Adrenal gland (tissue), 12 donors: ENCODE results near the gene KCNK5. TPM values are rescaled to one million over a fixed set of nuclear protein-coding genes. Genes with fewer than 3 reads are reported as not detected.

Source experiments
- DNase-seq, 7 donors: peaks; one replicate each; pipeline ENCODE4 v3.0.0-alpha.2; 2019 to 2020
- H3K27ac ChIP-seq, 5 donors: fragments of 200-600 bp; sonication (generic) in 4 of 5; 1 replicate in 3 of 5; 2 replicates in 2 of 5; pipeline versions ENCODE4 v1.5.1 to v1.8.0; 2016 to 2020; ENCODE audit warnings: mild to moderate bottlenecking in 1 of 5
- H3K27me3 ChIP-seq: fragments of 200-600 bp; 2 replicates; pipeline ENCODE4 v1.8.0; 2021
- H3K36me3 ChIP-seq, 2 donors: fragments of 200-600 bp; replicated peaks in 1 of 2; 1 replicate in 1 of 2; 2 replicates in 1 of 2; pipeline versions ENCODE4 v1.5.1 to v1.8.0; 2018 to 2022
- H3K4me1 ChIP-seq, 2 donors: fragments of 200-600 bp; replicated peaks in 1 of 2; 1 replicate in 1 of 2; 2 replicates in 1 of 2; pipeline versions ENCODE4 v1.5.1 to v1.8.0; 2018 to 2021
- H3K4me3 ChIP-seq, 4 donors: fragments of 200-600 bp; sonication (generic) in 3 of 4; one replicate each; pipeline ENCODE4 v1.5.1; 2016 to 2018
- H3K9me3 ChIP-seq, 3 donors: fragments of 200-600 bp; sonication (generic) in 1 of 3; replicated peaks in 1 of 3; 1 replicate in 2 of 3; 2 replicates in 1 of 3; pipeline versions ENCODE4 v1.5.1 to v1.8.0; 2016 to 2021
- POLR2A ChIP-seq, 2 donors: fragments of 450-650 bp; IDR thresholded peaks; one replicate each; pipeline ENCODE4 v1.6.1; 2017; ENCODE audit warnings: antibody characterized with exemption in 2 of 2, mild to moderate bottlenecking in 2 of 2, moderate library complexity in 1 of 2
- WGBS, 4 donors: extraction: QIAGEN DNeasy Blood & Tissue Kit in 2 of 4; methylation state at CpG; one replicate each; pipeline versions ENCODE4 v1.1.5 to v1.1.7; 2013 to 2017; 5-methylcytosine and 5-hydroxymethylcytosine counted together
- intact Hi-C, 2 donors: fragments of 100-400 bp; cut with DNase I; formaldehyde crosslinking; loops; one replicate each; pipeline versions ENCODE4 v1.14.1 to v1.15.0; 2022 to 2023
- polyA plus RNA-seq, 3 donors: library from polyadenylated mRNA; stranded (reverse); fragments of 200-250 nt in 2 of 3; fragments of 350-450 nt in 1 of 3; fragmentation: Illumina TruSeq in 1 of 3; extraction: RNeasy Lipid Tissue Mini Kit (QIAGEN cat#74804) in 1 of 3; gene quantifications; one replicate each; pipeline ENCODE4 v1.2.3, GENCODE V29; 2013 to 2014
- total RNA-seq, 9 donors: library from RNA; depleted of rRNA in 4 of 9; stranded (reverse); fragments of >200 nt in 4 of 9; fragments of 120-200 nt in 1 of 9; fragmentation: NEBNext Ultra II Directional in 1 of 9; extraction: Animal tissue kit (Norgen Biotek cat#: 25700) in 1 of 9; gene quantifications; one replicate each; pipeline versions ENCODE4 v1.1.0 to v1.2.4, GENCODE V29; 2013 to 2023
- TF ChIP-seq, protein P1 (sequence below), 6 experiments: fragments of 450-650 bp in 4 of 6; fragments of 200-600 bp in 2 of 6; sonication (generic) in 1 of 6; IDR thresholded peaks; 1 replicate in 5 of 6; 2 replicates in 1 of 6; pipeline versions ENCODE4 v1.5.1 to v1.8.0; 2016 to 2021; ENCODE audit warnings: antibody characterized with exemption in 6 of 6, mild to moderate bottlenecking in 2 of 6, moderate library complexity in 1 of 6
- donor health status: healthy with polysubstance abuse.
- donor health status: Bipolar disorder and iron deficiency.
- donor health status: DM: yes; HTN: yes; CAD: no.
- donor health status: DM: no; HTN: no; CAD: no.
- donor health status: DM: no; HTN: no; CAD: no.
- donor health status: DM: yes; HTN: yes; CAD: no.

KCNK5 gene
- total and polyA plus RNA-seq, 12 donors = 0.26 to 57.1 (median 1.0) TPM

DNA sequence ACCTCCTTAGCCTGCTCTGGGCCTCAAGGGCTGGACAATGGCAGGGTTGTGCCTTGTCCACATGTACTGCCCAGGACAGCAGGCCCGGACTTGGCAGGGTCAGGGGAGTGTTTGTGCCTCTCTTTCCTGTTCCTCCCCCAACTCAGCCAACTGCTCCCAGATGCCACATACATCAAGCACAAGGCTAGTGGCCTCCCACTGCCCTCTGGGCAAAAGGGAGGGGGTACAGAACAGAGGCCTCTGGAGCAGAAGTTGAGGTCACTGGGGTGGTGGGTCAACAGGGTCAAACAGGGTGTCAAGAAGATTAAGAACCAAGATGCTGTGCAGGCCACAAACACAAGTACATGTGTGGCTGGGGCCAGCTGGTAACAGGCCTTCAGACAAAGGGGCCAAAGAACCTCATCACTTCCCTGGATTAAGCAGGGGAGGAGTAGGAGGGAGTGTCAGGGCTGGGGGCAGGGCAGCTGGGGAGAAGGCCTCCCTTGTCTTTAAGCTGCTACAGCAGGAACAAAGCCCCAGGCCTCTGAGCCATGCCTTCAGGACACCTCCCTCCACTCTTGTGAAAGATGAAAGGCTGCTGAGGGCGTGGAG is 36.0 kb downstream of the KCNK5 start:
- intact Hi-C loops = no loop called here
- H3K27ac ChIP-seq = no peak overlapping the region
- no peaks in the 10 kb centered on the region for H3K9me3 ChIP-seq
- 76 to 100% (median 91%) methylated on average over 1 to 2 of the region's 2 CpGs for WGBS, 4 donors
- no peaks in the 10 kb centered on the region for H3K36me3 ChIP-seq
- H3K27me3 ChIP-seq = no peaks in the 10 kb centered on the region
- DNase-seq = peak in 1 of 7 donors; percentile 54
- no peak overlapping the region for H3K4me3 ChIP-seq
- no peak for TF ChIP-seq POLR2A (IDR thresholded peaks at IDR 0.05)
- H3K4me1 ChIP-seq = no peaks in the 10 kb centered on the region

GRCh38 chr6:39192736-39193135 is 36.5 kb downstream of the KCNK5 start:
- TF ChIP-seq, protein P1, sequence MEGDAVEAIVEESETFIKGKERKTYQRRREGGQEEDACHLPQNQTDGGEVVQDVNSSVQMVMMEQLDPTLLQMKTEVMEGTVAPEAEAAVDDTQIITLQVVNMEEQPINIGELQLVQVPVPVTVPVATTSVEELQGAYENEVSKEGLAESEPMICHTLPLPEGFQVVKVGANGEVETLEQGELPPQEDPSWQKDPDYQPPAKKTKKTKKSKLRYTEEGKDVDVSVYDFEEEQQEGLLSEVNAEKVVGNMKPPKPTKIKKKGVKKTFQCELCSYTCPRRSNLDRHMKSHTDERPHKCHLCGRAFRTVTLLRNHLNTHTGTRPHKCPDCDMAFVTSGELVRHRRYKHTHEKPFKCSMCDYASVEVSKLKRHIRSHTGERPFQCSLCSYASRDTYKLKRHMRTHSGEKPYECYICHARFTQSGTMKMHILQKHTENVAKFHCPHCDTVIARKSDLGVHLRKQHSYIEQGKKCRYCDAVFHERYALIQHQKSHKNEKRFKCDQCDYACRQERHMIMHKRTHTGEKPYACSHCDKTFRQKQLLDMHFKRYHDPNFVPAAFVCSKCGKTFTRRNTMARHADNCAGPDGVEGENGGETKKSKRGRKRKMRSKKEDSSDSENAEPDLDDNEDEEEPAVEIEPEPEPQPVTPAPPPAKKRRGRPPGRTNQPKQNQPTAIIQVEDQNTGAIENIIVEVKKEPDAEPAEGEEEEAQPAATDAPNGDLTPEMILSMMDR (IDR thresholded peaks at IDR 0.05) = no peak
- no peak for TF ChIP-seq POLR2A (IDR thresholded peaks at IDR 0.05)
- no peak for DNase-seq
- intact Hi-C loops = no loop called here
- Histone ChIP-seq H3K4me1 (no peaks in the 10 kb centered on the region), H3K27me3 (no peaks in the 10 kb centered on the region), H3K9me3 (no peaks in the 10 kb centered on the region), H3K36me3 (no peaks in the 10 kb centered on the region), H3K27ac (no peak overlapping the region), H3K4me3 (no peak overlapping the region)
- WGBS, 4 donors = 73 to 84% (median 82%) methylated on average over 6 of the region's 6 CpGs

DNA sequence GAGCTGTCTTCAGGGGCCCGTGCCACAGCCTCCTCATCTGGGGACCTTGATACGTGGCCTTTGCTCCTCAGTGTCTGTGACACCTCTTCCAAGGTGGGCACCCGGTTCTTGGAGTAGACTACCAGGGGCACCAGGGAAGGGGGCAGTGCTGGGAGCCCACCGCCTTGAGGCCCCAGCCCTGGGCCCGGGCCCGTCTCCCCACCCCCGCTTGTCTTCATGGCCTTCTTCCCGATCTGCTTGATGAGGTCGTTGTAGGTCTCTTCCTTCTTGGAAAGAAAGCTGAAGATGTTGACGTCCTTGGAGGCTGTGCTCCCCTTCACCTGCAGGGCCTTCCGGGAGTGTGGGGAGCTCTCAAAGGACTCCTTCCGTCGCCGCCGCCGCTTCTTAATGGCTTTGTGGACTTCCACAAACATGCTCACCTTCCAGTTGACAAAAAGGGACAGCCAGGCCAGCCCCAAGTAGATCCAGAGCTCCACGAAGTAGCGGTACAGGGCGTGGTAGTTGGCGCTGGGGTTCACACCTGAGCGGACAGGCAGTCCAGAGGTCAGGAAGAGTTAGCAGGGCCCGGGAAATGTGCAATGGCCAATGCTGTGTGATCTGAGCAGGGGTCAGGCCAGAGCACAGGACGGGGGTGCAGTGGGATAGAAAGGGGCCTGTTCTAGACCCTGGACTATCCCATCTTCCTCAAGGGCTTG is 37.9 kb downstream of the KCNK5 start:
- Histone ChIP-seq H3K9me3 (no peaks in the 10 kb centered on the region), H3K27ac (no peak overlapping the region), H3K4me3 (no peak overlapping the region), H3K4me1 (no peaks in the 10 kb centered on the region), H3K27me3 (no peaks in the 10 kb centered on the region), H3K36me3 (no peaks in the 10 kb centered on the region)
- intact Hi-C loops = no loop called here
- WGBS, 4 donors = 93 to 96% (median 94%) methylated on average over 18 to 23 of the region's 23 CpGs
- no peak for DNase-seq
- TF ChIP-seq, protein P1 (IDR thresholded peaks at IDR 0.05) = no peak
- no peak for TF ChIP-seq POLR2A (IDR thresholded peaks at IDR 0.05)

DNA sequence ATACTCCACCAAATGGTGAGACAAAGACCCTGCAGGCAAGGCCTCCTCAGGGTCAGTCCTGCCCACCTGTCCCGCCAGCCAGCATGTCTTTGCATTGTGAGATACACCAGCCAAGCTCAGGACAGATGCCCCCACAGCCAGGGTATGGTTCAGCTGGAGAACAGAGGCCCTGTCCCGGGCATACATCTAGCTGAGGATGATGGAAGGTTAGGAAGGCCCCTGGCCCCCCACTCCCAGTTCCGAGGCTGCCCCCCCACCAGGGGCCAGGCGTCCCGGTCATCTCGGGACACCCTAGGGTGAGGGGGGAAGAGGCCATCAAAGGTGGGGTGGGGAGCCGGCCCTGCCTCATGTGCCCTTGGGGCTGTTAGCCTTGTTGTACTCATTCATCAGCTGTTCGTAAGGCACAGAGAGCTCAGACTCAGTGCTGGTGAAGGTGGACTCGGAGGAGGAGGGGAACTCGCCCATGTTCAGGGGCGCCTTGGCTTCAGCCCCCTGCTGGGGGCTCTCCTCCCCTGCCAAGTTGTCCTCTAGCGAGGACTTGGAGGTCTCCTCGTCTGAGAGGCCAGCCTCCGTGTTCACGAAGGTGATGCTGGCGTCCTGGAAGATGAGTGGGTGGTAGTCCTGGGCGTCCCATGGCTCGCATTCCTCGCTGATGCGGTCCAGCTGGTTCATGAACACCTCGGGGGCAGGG is 38.6 kb downstream of the KCNK5 start:
- Histone ChIP-seq H3K36me3 (no peaks in the 10 kb centered on the region), H3K27me3 (no peaks in the 10 kb centered on the region), H3K9me3 (no peaks in the 10 kb centered on the region), H3K27ac (no peak overlapping the region), H3K4me1 (no peaks in the 10 kb centered on the region), H3K4me3 (no peak overlapping the region)
- no peak for TF ChIP-seq POLR2A (IDR thresholded peaks at IDR 0.05)
- TF ChIP-seq, protein P1 (IDR thresholded peaks at IDR 0.05) = no peak
- no peak for DNase-seq
- WGBS, 4 donors = 91 to 98% (median 93%) methylated on average over 8 to 21 of the region's 21 CpGs
- intact Hi-C loops = no loop called here
